Smooth muscle cell (in vitro differentiated cells): ENCODE results near the gene DENND1B. TPM values are rescaled to one million over a fixed set of nuclear protein-coding genes. Genes with fewer than 3 reads are reported as not detected.
"Not testable (repeated sequence)": the region's sequence is repeated elsewhere in the genome, so short reads cannot be mapped to it uniquely, and the experiment has no call there.

Experiments
- DNase-seq: peaks from one replicate; lab custom pipeline; 2025; ENCODE audit not compliant: unreplicated experiment; lab: John Stamatoyannopoulos, UW
- H2AFZ ChIP-seq: fragments of 200-600 bp; sonication (generic); 2 replicates; pipeline ENCODE4 v1.6.0; 2016; ENCODE audit warnings: antibody characterized with exemption, low read depth, mild to moderate bottlenecking
- H3F3A ChIP-seq: fragments of 200-600 bp; sonication (generic); 2 replicates; pipeline ENCODE4 v1.6.0; 2017; ENCODE audit warnings: antibody characterized with exemption, low read depth
- H3K27ac ChIP-seq: fragments of 200-600 bp; sonication (generic); 2 replicates; pipeline ENCODE4 v1.5.1; 2016; ENCODE audit warnings: low read depth, mild to moderate bottlenecking
- H3K27me3 ChIP-seq: fragments of 200-600 bp; sonication (generic); 2 replicates; pipeline ENCODE4 v1.6.1; 2016; ENCODE audit warnings: low read depth, mild to moderate bottlenecking
- H3K36me3 ChIP-seq: fragments of 200-600 bp; sonication (generic); 2 replicates; pipeline ENCODE4 v1.5.1; 2016; ENCODE audit warnings: low read depth
- H3K4me1 ChIP-seq: fragments of 200-600 bp; sonication (generic); 2 replicates; pipeline ENCODE4 v1.5.1; 2016; ENCODE audit warnings: low read depth
- H3K4me2 ChIP-seq: fragments of 200-600 bp; sonication (generic); 2 replicates; pipeline ENCODE4 v1.6.0; 2016; ENCODE audit warnings: mild to moderate bottlenecking
- H3K4me3 ChIP-seq: fragments of 200-600 bp; sonication (generic); 2 replicates; pipeline ENCODE4 v1.5.1; 2016; ENCODE audit warnings: mild to moderate bottlenecking
- H3K79me2 ChIP-seq: fragments of 200-600 bp; sonication (generic); 2 replicates; pipeline ENCODE4 v1.6.0; 2016; ENCODE audit warnings: low read depth, mild to moderate bottlenecking
- H3K9ac ChIP-seq: fragments of 200-600 bp; sonication (generic); 2 replicates; pipeline ENCODE4 v1.6.0; 2016; ENCODE audit warnings: low read depth
- H3K9me3 ChIP-seq: fragments of 200-600 bp; sonication (generic); replicated peaks from 2 replicates; pipeline ENCODE4 v1.5.1; 2016; ENCODE audit warnings: low read depth
- H4K20me1 ChIP-seq: fragments of 200-600 bp; sonication (generic); 2 replicates; pipeline ENCODE4 v1.6.0; 2016; ENCODE audit warnings: low read depth
- WGBS: methylation state at CpG from one replicate; pipeline ENCODE4 v1.1.7; 2016; ENCODE audit warnings: low lambda C conversion rate; 5-methylcytosine and 5-hydroxymethylcytosine counted together
- polyA plus RNA-seq: library from polyadenylated mRNA; unstranded; fragments of >200 nt; fragmentation: Nextera tagmentation; extraction: Ambion mirVana; gene quantifications from 2 replicates; pipeline ENCODE4 v1.2.1, GENCODE V29; 2016
- total RNA-seq: library from RNA; depleted of rRNA; stranded (reverse); fragments of >200 nt; gene quantifications from 2 replicates; pipeline ENCODE4 v1.2.3, GENCODE V29; 2014
- TF ChIP-seq, protein P1 (sequence below): fragments of 200-600 bp; sonication (generic); IDR thresholded peaks from 2 replicates; pipeline ENCODE4 v1.5.1; 2017; ENCODE audit warnings: borderline replicate concordance, mild to moderate bottlenecking, antibody characterized with exemption; ENCODE audit not compliant: insufficient read depth, poor library complexity, severe bottlenecking

The DENND1B gene
- total and polyA plus RNA-seq, 2 experiments from 2014 or later = 7.5 to 22.0 TPM

DNA sequence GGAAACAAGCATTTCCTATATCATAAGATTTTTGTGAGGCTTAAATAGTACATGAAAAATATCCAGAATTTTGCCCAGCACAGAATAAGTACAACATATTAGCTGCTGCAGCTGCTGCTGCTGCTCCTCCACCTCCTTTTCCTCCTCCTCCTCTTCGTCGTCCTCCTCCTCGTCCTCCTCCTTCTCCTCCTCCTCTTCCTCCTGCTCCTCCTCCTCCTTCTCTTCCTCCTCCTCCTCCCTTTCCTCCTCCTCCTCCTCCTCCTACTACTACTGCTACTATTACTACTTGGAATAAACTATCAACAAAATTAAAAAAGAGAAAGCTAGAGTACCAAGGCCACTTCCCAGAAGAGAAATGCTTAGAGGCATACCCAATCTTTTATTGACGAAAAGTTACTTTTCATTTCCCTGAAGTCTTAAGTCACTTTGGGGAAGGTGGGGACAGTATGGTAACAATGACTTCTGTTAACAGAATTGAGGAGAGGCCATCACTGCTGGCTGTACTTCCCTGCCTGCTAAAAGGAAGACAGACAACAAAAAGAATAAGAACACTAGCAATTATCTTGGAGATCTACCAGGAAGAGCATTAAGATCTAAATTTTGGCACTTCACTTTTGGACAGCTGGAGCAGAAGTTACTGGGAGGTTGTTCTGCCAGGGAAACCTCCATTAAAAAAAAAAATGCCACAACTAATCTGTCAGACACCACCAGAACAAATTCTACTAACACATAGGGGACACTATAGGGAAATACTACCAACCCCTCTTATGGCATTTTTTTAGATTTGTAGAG lies 7.1 kb downstream of the DENND1B start:
- H3K9me3 ChIP-seq = no peaks in the 10 kb centered on the region
- H3K36me3 ChIP-seq = no peaks in the 10 kb centered on the region
- H3K4me1 ChIP-seq = peaks cover 2% of the 10 kb centered on the region
- no peak overlapping the region for H3K27ac ChIP-seq
- peaks cover 48% of the 10 kb centered on the region for H4K20me1 ChIP-seq
- H3K9ac ChIP-seq = no peak overlapping the region
- no peaks in the 10 kb centered on the region for H3F3A ChIP-seq
- TF ChIP-seq, protein P1, sequence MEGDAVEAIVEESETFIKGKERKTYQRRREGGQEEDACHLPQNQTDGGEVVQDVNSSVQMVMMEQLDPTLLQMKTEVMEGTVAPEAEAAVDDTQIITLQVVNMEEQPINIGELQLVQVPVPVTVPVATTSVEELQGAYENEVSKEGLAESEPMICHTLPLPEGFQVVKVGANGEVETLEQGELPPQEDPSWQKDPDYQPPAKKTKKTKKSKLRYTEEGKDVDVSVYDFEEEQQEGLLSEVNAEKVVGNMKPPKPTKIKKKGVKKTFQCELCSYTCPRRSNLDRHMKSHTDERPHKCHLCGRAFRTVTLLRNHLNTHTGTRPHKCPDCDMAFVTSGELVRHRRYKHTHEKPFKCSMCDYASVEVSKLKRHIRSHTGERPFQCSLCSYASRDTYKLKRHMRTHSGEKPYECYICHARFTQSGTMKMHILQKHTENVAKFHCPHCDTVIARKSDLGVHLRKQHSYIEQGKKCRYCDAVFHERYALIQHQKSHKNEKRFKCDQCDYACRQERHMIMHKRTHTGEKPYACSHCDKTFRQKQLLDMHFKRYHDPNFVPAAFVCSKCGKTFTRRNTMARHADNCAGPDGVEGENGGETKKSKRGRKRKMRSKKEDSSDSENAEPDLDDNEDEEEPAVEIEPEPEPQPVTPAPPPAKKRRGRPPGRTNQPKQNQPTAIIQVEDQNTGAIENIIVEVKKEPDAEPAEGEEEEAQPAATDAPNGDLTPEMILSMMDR = no peak
- 46% methylated on average over 4 of the region's 4 CpGs for WGBS
- H3K4me2 ChIP-seq = no peak overlapping the region
- no peak overlapping the region for H2AFZ ChIP-seq
- no peak for DNase-seq
- no peak overlapping the region for H3K4me3 ChIP-seq
- H3K79me2 ChIP-seq = peaks cover 69% of the 10 kb centered on the region
- no peaks in the 10 kb centered on the region for H3K27me3 ChIP-seq

DNA sequence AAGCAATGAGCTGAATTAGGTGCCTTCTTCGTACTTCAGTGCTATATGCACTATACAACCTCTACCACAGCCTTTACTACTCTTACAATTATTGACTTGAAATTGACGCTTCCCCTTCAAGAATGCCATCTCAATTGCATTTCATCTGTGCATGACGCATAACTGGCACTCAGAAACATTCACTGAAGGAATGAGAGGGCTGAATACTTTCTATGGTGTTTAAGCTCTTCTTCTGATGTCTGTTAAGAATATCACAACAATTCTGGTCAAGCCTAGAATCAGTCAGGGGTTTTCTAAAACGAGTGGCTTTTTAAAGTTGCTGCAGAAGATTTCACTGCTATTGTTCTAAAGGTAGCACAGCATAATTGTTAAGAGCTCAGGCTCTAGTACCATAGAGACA lies 11.5 kb downstream of the DENND1B start:
- H3K27me3 ChIP-seq = no peaks in the 10 kb centered on the region
- peaks cover 29% of the 10 kb centered on the region for H4K20me1 ChIP-seq
- TF ChIP-seq, protein P1 = no peak
- H3K36me3 ChIP-seq = no peaks in the 10 kb centered on the region
- H3F3A ChIP-seq = no peaks in the 10 kb centered on the region
- DNase-seq = no peak
- H3K4me2 ChIP-seq = no peak overlapping the region
- no peaks in the 10 kb centered on the region for H3K4me1 ChIP-seq
- no peak overlapping the region for H3K27ac ChIP-seq
- peaks cover 41% of the 10 kb centered on the region for H3K79me2 ChIP-seq
- no peak overlapping the region for H3K4me3 ChIP-seq
- H3K9me3 ChIP-seq = no peaks in the 10 kb centered on the region
- H2AFZ ChIP-seq = no peak overlapping the region
- no peak overlapping the region for H3K9ac ChIP-seq
- WGBS = 66% methylated on average over 4 of the region's 4 CpGs

DNA sequence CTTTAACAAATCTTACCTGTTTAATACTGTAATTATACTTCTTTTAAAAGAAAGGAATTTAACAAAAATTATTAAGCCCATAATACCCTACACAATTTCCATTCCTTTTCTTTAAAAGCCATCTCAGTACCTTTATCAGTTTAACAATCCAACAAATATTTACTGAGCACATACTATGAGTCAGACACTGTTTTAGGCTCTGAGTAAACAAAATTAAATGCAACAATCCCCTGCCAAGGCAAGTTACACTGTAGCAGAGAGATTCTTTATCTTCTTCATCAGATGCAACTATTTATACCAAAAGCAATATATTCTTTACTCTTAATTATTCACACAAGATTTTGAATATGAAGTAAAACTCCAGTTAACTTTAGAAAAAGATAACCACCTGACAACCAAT lies 12.0 kb downstream of the DENND1B start:
- Histone ChIP-seq H3K9ac (no peak overlapping the region), H4K20me1 (peaks cover 25% of the 10 kb centered on the region), H3K36me3 (no peaks in the 10 kb centered on the region), H3K4me3 (no peak overlapping the region), H3K79me2 (peaks cover 36% of the 10 kb centered on the region), H3F3A (no peaks in the 10 kb centered on the region), H3K4me2 (no peak overlapping the region), H2AFZ (no peak overlapping the region), H3K27me3 (no peaks in the 10 kb centered on the region), H3K9me3 (no peaks in the 10 kb centered on the region), H3K27ac (no peak overlapping the region), H3K4me1 (no peaks in the 10 kb centered on the region)
- DNase-seq = no peak
- TF ChIP-seq, protein P1 = no peak

DNA sequence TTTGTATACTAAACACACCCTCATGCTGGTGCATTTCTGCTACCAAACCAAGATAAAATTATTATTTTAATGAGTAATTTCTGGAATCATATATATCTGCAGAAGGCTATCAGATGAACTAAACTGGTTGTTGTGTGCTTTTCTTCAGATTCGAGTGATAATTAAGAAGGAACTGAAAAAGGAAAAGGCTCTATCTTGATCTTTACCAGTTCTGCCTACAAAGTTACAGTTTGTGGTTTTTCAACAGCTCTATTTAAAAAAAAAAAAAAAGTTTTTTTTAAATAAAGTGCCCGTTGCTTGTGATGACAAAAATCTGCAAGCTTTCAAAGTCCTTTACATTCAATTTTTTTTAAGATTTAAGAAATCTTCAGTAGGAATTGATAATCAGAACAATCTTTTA lies 13.6 kb downstream of the DENND1B start:
- Histone ChIP-seq H3K9ac (no peak overlapping the region), H3K4me2 (no peak overlapping the region), H4K20me1 (peaks cover 16% of the 10 kb centered on the region), H3K4me1 (no peaks in the 10 kb centered on the region), H3K4me3 (no peak overlapping the region), H3K27ac (no peak overlapping the region), H3K9me3 (no peaks in the 10 kb centered on the region), H3K36me3 (no peaks in the 10 kb centered on the region), H3F3A (no peaks in the 10 kb centered on the region), H3K79me2 (peaks cover 25% of the 10 kb centered on the region), H3K27me3 (no peaks in the 10 kb centered on the region), H2AFZ (no peak overlapping the region)
- DNase-seq = no peak
- TF ChIP-seq, protein P1 = no peak
- WGBS = 47% methylated on average over 2 of the region's 2 CpGs

DNA sequence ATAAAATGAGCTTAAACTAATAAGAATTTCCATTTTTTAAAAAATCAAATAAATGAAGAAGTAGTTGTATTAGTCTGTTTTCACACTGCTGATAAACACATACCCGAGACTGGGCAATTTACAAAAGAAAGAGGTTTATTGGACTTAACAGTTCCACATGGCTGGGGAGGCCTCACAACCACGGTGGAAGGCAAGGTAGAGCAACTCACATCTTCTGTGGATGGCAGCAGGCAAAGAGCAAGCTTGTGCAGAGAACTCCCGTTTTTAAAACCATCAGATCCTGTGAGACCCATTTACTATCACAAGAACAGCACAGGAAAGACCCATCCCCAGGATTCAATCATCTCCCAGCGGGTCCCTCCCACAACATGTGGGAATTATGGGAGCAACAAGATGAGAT lies 19.7 kb downstream of the DENND1B start:
- not testable (repeated sequence) for H3F3A ChIP-seq, H2AFZ ChIP-seq, H3K27ac ChIP-seq, H3K4me2 ChIP-seq, H3K4me3 ChIP-seq, DNase-seq, H3K36me3 ChIP-seq, H3K9me3 ChIP-seq, H3K27me3 ChIP-seq, H3K79me2 ChIP-seq, H4K20me1 ChIP-seq, H3K9ac ChIP-seq, H3K4me1 ChIP-seq
- 77% methylated on average over 4 of the region's 4 CpGs for WGBS
